Activated CD8-positive, alpha-beta memory T cell treated with anti-CD3 and anti-CD28 coated beads, Interleukin-2, amount 50 U/mL, for 24 hours (primary cell): ENCODE data around the gene SPON2.
"Not testable (repeated sequence)": the region's sequence is repeated elsewhere in the genome, so short reads cannot be mapped to it uniquely, and the experiment has no call there.

ENCODE experiments used
- DNase-seq: peaks from one replicate; pipeline ENCODE4 v3.0.0-alpha.2; 2020; ENCODE audit errors: extremely low read depth

SPON2 gene

DNA sequence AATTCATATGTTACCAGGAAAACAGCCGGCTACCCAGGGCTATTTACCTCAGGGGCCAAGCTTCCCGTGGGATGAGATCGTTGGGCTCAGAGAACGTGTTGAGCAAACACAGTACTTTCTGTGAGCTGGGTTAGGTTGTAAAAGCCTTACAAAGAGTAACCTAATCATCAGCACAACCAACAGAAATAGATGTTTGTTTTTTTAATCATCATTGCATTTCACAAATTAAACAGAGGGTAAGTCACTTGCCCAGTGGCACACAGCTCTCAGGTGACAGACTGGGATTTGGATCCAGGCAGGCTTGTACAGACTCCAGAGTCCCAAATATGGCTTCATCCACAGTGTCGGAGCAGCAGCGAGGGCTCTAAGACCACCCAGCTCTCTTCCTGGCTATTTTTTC lies 20.1 kb downstream of the SPON2 start:
- DNase-seq = no peak

DNA sequence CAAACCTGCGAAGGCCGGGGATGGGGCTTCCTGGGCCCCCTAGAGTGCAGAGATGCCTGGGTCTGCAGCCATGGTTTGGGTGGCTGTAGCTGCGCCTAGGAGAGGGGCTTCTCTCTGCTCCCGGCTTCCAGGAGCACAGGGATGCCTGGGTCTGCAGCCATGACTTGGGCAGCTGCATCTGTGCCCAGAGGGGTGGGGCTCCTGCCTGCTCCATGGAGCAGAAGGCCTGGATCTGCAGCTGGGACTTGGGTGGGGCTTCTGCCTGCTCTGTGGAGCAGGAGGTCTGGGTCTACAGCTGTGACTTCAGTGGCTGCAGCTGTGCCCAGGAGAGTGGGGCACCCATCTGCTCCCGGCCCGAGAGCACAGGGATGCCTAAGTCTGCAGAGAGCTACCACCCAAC lies 20.8 kb downstream of the SPON2 start:
- no peak for DNase-seq

DNA sequence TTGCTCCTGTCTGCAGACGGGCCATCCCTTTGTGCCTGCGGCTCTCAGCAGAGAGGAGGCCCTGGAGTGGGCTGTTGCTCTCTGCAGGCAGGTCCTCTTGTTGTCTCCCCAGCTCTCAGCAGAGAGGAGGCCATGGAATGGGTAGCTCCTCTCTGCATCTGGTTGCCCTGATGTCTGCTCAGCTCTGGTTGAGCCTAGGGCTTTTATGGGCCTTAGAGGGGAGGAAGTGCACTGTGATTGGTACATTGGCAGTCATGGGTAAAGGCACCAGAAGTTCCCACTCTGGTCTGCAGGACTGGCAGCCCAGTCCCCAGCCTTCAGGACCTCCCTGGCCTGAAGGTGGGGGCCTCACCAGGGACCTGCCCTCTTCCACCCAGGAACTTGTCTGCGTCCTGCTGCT lies 21.5 kb downstream of the SPON2 start:
- no peak for DNase-seq

DNA sequence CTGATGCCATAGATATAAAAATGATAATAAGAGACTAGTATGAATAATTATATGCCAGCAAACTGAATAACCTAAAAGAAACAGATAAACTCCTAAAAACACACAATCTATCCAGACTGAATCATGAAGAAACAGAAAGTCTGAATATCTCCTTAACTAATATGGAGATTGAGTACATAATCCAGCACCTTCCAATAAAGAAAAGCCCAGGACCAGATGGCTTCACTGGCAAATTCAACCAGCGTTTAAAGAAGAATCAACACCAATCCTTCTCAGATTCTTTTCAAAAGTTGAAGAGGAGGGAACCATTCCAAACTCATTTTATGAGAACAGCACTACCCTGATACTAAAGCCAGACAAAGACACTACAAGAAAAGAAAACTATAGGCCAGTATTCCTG lies 32.5 kb downstream of the SPON2 start:
- DNase-seq = no peak

DNA sequence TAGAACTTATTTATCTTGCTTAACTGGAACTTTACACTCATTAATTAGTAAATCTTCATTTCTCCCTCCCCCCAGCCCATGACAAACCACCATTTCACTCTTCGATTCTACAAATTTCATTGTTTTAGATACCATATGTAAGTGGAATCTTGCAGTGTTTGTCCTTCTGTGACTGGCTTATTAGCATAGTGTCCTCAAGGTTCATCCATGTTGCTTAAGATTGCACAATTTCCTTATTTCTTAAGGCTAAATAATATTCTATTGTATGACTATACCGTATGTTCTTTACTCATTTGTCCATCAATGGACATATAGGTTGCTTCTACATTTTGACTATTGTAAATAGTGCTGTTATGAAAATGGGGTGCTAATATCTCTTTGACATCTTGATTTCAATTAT lies 34.5 kb downstream of the SPON2 start:
- DNase-seq = no peak

DNA sequence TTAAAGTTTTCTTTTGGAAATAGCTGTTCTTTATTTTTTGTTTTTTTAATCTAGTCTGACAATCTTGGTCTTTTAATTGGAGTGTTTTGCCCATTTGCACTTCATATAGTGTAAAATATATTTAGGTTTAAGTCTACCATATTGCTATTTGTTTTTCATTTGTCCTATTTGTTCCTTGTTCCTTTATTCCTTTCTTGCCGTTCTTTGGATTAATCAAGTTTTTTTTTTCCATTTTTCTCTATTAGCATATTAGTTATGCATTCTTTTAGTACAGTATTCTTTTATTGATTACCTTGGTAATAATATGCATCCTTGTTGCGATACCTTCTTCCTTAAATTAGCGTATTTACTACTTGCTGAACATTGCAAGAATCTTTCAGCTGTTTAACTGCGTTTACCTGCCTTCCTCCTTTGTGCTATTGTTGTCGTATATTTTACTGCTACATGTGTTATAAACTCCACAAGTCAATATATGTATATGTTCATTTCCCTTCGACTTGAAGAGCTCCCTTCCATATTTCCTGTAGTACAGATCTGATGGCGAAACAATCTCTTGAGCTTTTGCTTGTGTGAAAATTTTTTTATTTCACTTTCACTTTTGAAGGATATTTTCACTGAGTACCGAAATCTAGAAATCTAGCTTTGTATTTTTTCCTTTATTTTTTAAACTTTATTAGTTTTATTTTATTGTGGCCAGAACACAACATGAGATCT lies 35.2 kb downstream of the SPON2 start:
- DNase-seq = no peak

DNA sequence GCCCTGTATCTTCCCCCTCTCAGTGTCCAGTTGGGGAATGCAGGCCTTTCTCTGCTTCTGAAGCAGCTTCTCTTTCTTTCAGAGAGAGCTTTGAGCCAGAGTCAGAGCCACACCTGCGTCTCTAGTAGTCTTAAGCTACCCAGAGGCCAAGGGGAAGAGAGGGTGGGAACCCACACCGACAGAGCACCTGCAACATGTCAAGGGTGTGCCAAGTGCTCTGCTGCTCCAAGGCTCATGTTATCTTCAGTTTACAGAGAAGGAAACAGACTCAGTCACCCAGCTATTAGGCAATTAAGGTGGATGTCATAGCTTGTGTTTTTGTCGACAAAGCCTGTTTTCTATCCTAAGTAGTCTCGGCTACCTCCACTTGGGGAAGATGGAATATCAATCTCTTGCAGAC lies 36.3 kb downstream of the SPON2 start:
- DNase-seq = no peak

DNA sequence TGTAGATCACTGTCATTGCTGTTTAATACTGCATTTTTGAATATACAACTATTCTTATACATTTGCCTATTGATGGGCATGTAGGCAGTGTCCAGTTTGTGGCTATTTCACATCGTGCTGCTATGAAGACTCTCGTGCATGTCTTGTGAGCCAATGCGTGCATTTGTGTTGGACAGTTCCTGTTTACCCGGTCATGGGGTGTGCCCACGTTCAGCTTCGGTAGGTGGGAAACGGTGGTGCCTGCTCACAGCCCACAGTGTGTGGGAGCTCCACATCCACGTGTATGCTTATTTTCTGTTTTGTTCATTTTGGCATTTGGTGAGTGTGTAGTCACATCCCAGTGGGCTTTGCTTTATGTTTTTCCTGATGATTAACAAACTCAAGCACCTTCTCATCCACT lies 39.4 kb downstream of the SPON2 start:
- no peak for DNase-seq

DNA sequence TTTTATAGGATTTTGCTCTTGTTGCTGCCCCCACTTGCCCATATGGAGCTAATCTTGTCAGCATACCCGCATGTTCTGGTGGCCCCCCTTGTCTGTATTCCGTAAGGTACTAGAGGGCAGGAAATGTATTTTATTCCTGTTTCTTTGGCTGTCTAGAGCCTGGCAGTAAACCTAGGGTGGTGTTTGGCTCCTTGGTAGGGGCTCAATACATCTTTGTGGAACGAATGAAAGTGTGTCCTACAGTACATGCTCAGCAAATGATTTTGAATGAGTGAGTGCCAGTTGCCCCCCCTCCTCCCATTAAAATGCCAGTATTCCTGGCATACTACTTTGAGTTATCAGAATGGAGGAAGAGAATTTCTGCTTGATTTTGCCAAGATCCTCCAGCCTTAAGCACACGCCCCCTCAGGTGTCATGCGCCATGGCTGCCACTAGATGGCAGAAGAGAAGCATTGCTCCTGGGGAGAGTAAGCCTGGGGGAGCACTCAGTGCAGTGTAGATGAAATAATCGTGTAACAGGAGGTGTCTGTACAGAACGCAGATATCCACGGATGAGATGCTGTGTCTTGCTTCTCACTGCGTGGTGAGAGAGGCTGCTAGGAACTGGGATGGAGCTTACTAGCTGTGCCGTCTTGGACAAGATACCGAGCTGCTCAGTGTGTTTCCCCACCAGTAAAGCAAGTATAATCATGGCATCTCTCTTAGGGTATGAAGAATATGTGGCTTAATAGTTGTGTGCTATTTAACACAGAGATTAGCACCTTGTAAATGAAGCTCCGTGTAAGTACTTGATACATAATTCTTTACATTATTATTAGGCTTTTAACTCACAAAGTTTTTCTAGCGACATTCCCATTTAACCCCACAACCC lies 41.8 kb downstream of the SPON2 start:
- peak; percentile 32 for DNase-seq

DNA sequence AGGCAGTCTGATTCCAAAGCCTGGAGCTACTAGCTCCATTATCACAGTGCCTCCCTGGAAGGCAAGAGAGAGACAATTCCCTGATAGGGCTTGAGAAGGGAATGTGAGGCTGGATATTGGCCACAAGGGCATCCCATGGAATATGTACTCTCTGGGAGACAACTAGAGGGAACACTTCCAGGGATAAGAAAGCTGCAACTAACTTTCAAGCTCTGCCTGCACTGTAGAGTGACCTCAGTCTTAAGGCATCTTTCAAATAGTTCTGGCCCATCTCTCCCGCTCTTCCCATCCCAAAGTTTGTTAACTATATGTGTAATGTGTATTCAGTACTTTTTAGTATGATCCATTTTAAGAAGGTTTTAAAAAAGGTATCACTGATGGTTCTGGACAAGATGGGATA lies 45.9 kb downstream of the SPON2 start:
- DNase-seq = no peak

DNA sequence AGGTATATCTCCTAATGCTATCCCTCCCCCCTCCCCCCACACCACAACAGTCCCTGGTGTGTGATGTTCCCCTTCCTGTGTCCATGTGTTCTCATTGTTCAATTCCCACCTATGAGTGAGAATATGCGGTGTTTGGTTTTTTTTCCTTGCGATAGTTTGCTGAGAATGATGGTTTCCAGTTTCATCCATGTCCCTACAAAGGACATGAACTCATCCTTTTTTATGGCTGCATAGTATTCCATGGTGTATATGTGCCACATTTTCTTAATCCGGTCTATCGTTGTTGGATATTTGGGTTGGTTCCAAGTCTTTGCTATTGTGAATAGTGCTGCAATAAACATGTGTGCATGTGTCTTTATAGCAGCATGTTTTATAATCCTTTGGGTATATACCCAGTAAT lies 46.9 kb downstream of the SPON2 start:
- DNase-seq = not testable (repeated sequence)

DNA sequence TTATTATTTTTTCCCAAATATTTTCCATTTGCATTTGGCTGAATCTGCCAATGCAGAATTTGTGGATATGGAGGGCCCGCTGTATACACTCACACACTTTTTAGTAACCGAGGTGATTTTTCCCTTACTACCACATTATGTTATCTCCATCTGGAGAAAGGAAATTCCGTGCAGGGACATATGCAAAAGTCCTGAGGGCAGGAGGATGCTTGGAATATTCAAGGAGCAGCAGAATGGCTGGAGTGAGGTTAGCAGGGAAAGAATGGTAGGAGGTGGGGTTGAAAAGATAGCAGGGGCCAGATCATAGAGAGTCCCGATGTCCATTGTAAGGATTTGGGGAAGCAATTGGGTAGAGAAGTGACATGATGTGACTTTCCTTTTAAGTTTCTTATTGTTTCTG lies 47.6 kb downstream of the SPON2 start:
- no peak for DNase-seq

DNA sequence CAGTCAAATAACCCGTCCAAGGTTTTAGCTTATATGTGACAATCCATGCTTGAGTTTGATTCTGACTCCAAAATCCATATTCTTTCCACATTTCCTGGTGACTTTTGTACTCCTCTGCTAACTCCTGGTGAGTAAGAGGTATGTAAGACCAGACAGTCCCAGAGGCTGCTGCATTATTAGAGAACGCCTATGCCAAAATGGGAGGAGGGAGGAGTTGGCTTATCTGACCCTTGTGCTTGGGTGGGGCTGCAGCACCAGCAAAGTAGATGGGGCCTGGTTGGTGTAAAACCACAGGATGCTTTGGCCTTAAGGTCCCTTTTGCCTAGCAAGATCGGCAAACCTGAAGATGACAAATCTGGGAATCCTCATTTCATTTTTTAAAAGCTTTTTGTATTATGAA lies 49.9 kb downstream of the SPON2 start:
- DNase-seq = no peak
